Adrenal gland (tissue), 5 donors: Measurements from ENCODE around the gene GCNT1.

Experiments used
- CTCF ChIP-seq, 6 experiments: fragments of 450-650 bp in 4 of 6; fragments of 200-600 bp in 2 of 6; sonication (generic) in 1 of 6; IDR thresholded peaks; 1 replicate in 5 of 6; 2 replicates in 1 of 6; pipeline versions ENCODE4 v1.5.1 to v1.8.0; 2016 to 2021; ENCODE audit warnings: antibody characterized with exemption in 6 of 6, mild to moderate bottlenecking in 2 of 6, moderate library complexity in 1 of 6
- POLR2A ChIP-seq, 2 donors: fragments of 450-650 bp; IDR thresholded peaks; one replicate each; pipeline ENCODE4 v1.6.1; 2017; ENCODE audit warnings: antibody characterized with exemption in 2 of 2, mild to moderate bottlenecking in 2 of 2, moderate library complexity in 1 of 2
- donor health status: DM: no; HTN: no; CAD: no.

DNA sequence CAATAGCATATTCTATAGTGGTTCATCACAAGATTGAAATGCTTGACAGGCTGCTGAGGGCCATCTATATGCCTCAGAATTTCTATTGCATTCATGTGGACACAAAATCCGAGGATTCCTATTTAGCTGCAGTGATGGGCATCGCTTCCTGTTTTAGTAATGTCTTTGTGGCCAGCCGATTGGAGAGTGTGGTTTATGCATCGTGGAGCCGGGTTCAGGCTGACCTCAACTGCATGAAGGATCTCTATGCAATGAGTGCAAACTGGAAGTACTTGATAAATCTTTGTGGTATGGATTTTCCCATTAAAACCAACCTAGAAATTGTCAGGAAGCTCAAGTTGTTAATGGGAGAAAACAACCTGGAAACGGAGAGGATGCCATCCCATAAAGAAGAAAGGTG lies 43.8 kb downstream of the GCNT1 start:
- TF ChIP-seq POLR2A (IDR thresholded peaks at IDR 0.05) (no peak), CTCF (IDR thresholded peaks at IDR 0.05) (no peak)
